SU-DHL-6 (cell line): ENCODE measurements around the gene CACNA1G.

Source experiments
- H2AFZ ChIP-seq: fragments of 200-600 bp; sonication (generic); 2 replicates; pipeline ENCODE4 v1.6.1; 2014; ENCODE audit warnings: low read depth, mild to moderate bottlenecking, moderate library complexity, mixed read lengths, antibody characterized with exemption, low read length; ENCODE audit not compliant: severe bottlenecking
- H3F3A ChIP-seq: fragments of 200-600 bp; shearing (Covaris generic); 2 replicates; pipeline ENCODE4 v1.6.0; 2016; ENCODE audit warnings: antibody characterized with exemption, mild to moderate bottlenecking; ENCODE audit not compliant: insufficient read depth
- H3K27ac ChIP-seq: fragments of 200-600 bp; sonication (generic); 2 replicates; pipeline ENCODE4 v1.5.1; 2016; ENCODE audit warnings: low read depth, mild to moderate bottlenecking, low read length, moderate library complexity, mixed read lengths
- H3K27me3 ChIP-seq: fragments of 200-600 bp; sonication (generic), shearing (Covaris generic); 2 replicates; pipeline ENCODE4 v1.6.0; 2014; ENCODE audit warnings: mild to moderate bottlenecking, low read length
- H3K36me3 ChIP-seq: fragments of 200-600 bp; sonication (generic); 2 replicates; pipeline ENCODE4 v1.6.1; 2014; ENCODE audit warnings: mild to moderate bottlenecking, low read length, mixed read lengths
- H3K4me2 ChIP-seq: fragments of 300-600, 200-600 bp; shearing (Covaris generic), sonication (generic); 2 replicates; pipeline ENCODE4 v1.6.0; 2014; ENCODE audit warnings: low read length, low read depth, mild to moderate bottlenecking; ENCODE audit not compliant: poor library complexity, severe bottlenecking
- H3K4me3 ChIP-seq: fragments of 200-600 bp; sonication (generic); 2 replicates; pipeline ENCODE4 v1.5.1; 2014; ENCODE audit warnings: antibody characterized with exemption, low read length, mild to moderate bottlenecking, mixed read lengths; ENCODE audit not compliant: insufficient read depth, poor library complexity, severe bottlenecking
- H3K79me2 ChIP-seq: fragments of 200-600 bp; sonication (generic); 2 replicates; pipeline ENCODE4 v1.6.1; 2014; ENCODE audit warnings: mild to moderate bottlenecking, low read length, moderate library complexity; ENCODE audit not compliant: insufficient read depth
- H3K9ac ChIP-seq: fragments of 200-600 bp; sonication (generic); 2 replicates; pipeline ENCODE4 v1.7.0; 2014; ENCODE audit warnings: mild to moderate bottlenecking, low read length
- H3K9me2 ChIP-seq: fragments of 200-600 bp; sonication (generic); replicated peaks from 2 replicates; pipeline ENCODE4 v1.6.1; 2014; ENCODE audit warnings: low read length; ENCODE audit not compliant: insufficient read depth
- H3K9me3 ChIP-seq: fragments of 200-600 bp; sonication (generic); 2 replicates; pipeline ENCODE4 v1.6.1; 2014; ENCODE audit warnings: low read length, mixed read lengths; ENCODE audit not compliant: insufficient read depth
- H4K20me1 ChIP-seq: fragments of 200-600 bp; sonication (generic); 2 replicates; pipeline ENCODE4 v1.6.1; 2014; ENCODE audit warnings: low read depth, mild to moderate bottlenecking, antibody characterized with exemption, low read length, moderate library complexity, mixed read lengths
- EZH2phosphoT487 ChIP-seq: fragments of 200-600 bp; sonication (generic), shearing (Covaris generic); conservative IDR thresholded peaks from 2 replicates; pipeline ENCODE4 v1.6.1; 2018; ENCODE audit warnings: mild to moderate bottlenecking, antibody characterized with exemption, low read length, moderate library complexity, mixed read lengths
- TF ChIP-seq, protein P1 (sequence below): fragments of 200-600 bp; sonication (generic); IDR thresholded peaks from one replicate; pipeline ENCODE4 v1.5.1; 2017; ENCODE audit warnings: antibody characterized with exemption, mild to moderate bottlenecking, low read length, moderate library complexity; ENCODE audit not compliant: insufficient read depth, poor library complexity, severe bottlenecking

The CACNA1G gene

GRCh38 chr17:50517504-50518383 lies 42.8 kb upstream of the CACNA1G start:
- H4K20me1 ChIP-seq, result no peaks in the 10 kb centered on the region
- H3K9me3 ChIP-seq, result no peaks in the 10 kb centered on the region
- no peak overlapping the region for H3K27ac ChIP-seq
- H3F3A ChIP-seq, result no peaks in the 10 kb centered on the region
- H2AFZ ChIP-seq, result no peak overlapping the region
- H3K4me3 ChIP-seq, result no peak overlapping the region
- H3K36me3 ChIP-seq, result no peaks in the 10 kb centered on the region
- H3K9me2 ChIP-seq, result no peaks in the 10 kb centered on the region
- no peaks in the 10 kb centered on the region for H3K27me3 ChIP-seq
- TF ChIP-seq, protein P1, sequence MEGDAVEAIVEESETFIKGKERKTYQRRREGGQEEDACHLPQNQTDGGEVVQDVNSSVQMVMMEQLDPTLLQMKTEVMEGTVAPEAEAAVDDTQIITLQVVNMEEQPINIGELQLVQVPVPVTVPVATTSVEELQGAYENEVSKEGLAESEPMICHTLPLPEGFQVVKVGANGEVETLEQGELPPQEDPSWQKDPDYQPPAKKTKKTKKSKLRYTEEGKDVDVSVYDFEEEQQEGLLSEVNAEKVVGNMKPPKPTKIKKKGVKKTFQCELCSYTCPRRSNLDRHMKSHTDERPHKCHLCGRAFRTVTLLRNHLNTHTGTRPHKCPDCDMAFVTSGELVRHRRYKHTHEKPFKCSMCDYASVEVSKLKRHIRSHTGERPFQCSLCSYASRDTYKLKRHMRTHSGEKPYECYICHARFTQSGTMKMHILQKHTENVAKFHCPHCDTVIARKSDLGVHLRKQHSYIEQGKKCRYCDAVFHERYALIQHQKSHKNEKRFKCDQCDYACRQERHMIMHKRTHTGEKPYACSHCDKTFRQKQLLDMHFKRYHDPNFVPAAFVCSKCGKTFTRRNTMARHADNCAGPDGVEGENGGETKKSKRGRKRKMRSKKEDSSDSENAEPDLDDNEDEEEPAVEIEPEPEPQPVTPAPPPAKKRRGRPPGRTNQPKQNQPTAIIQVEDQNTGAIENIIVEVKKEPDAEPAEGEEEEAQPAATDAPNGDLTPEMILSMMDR, result no peak
- TF ChIP-seq EZH2phosphoT487, result no peak
- H3K79me2 ChIP-seq, result no peaks in the 10 kb centered on the region
- H3K4me2 ChIP-seq, result no peak overlapping the region
- H3K9ac ChIP-seq, result no peak overlapping the region

GRCh38 chr17:50518384-50519023 lies 42.0 kb upstream of the CACNA1G start:
- Histone ChIP-seq H2AFZ (no peak overlapping the region), H3K79me2 (no peaks in the 10 kb centered on the region), H3K4me2 (no peak overlapping the region), H3K4me3 (no peak overlapping the region), H4K20me1 (no peaks in the 10 kb centered on the region), H3F3A (no peaks in the 10 kb centered on the region), H3K9me2 (no peaks in the 10 kb centered on the region), H3K27ac (no peak overlapping the region), H3K9me3 (no peaks in the 10 kb centered on the region), H3K27me3 (no peaks in the 10 kb centered on the region), H3K36me3 (no peaks in the 10 kb centered on the region), H3K9ac (no peak overlapping the region)
- TF ChIP-seq, protein P1, result no peak
- TF ChIP-seq EZH2phosphoT487, result no peak

GRCh38 chr17:50519141-50519834 lies 41.2 kb upstream of the CACNA1G start:
- Histone ChIP-seq H4K20me1 (no peaks in the 10 kb centered on the region), H3K9ac (no peak overlapping the region), H3K4me3 (no peak overlapping the region), H2AFZ (no peak overlapping the region), H3K27me3 (no peaks in the 10 kb centered on the region), H3K9me2 (no peaks in the 10 kb centered on the region), H3K79me2 (no peaks in the 10 kb centered on the region), H3K9me3 (no peaks in the 10 kb centered on the region), H3K36me3 (no peaks in the 10 kb centered on the region), H3K27ac (no peak overlapping the region), H3K4me2 (no peak overlapping the region), H3F3A (no peaks in the 10 kb centered on the region)
- TF ChIP-seq EZH2phosphoT487, result no peak

DNA sequence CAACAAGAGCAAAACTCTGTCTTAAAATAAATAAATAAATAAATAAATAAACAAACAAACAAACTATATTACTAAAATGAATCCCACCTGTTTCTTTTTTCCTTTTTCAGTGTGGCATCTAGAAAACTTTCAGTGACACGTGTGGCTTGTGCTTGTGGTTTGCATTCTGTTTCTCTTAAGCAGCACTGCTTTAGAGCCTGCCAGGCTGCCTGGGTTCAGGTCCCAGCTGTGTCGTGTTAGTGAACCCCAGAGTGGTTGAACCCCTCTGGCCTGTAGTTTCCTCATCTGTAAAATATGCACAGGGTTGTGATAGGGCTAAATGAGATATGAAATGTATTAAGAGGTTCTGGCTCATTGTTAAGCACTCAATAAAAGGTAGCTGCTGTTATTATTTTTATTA lies 40.0 kb upstream of the CACNA1G start:
- no peaks in the 10 kb centered on the region for H3K36me3 ChIP-seq
- H3K27ac ChIP-seq, result no peak overlapping the region
- TF ChIP-seq EZH2phosphoT487, result no peak
- TF ChIP-seq, protein P1, result no peak
- H3K4me2 ChIP-seq, result no peak overlapping the region
- no peak overlapping the region for H3K4me3 ChIP-seq
- H3K27me3 ChIP-seq, result no peaks in the 10 kb centered on the region
- no peaks in the 10 kb centered on the region for H3K9me2 ChIP-seq
- H4K20me1 ChIP-seq, result no peaks in the 10 kb centered on the region
- no peaks in the 10 kb centered on the region for H3F3A ChIP-seq
- H3K9me3 ChIP-seq, result no peaks in the 10 kb centered on the region
- H3K79me2 ChIP-seq, result no peaks in the 10 kb centered on the region
- no peak overlapping the region for H2AFZ ChIP-seq
- no peak overlapping the region for H3K9ac ChIP-seq
